Measurements from ENCODE around the gene SREBF1.
A peak's percentile ranks its signal among the peaks of the same experiment; 100 is the strongest.

Gene SREBF1

GRCh38 chr17:17795946-17796786, 40.6 kb downstream of the SREBF1 start:
- no peak for DNase-seq (ENCODE audit: low read depth in 2 of 2)

- DNase-seq (ENCODE audit: low read depth in 2 of 2) = no peak
Measured at GRCh38 chr17:17795296-17795695, 41.5 kb downstream of the SREBF1 start.

DNA sequence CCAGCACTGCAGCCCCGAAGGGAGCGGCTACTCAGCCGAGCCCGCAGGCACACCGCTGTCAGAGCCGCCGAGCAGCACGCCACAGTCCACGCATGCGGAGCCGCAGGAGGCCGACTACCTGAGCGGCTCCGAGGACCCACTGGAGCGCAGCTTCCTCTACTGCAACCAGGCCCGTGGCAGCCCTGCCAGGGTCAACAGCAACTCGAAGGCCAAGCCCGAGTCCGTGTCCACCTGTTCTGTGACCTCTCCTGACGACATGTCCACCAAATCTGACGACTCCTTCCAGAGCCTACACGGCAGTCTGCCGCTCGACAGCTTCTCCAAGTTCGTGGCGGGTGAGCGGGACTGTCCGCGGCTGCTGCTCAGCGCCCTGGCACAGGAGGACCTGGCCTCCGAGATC, 42.4 kb downstream of the SREBF1 start:
- no peak for DNase-seq (ENCODE audit: low read depth in 2 of 2)

DNA sequence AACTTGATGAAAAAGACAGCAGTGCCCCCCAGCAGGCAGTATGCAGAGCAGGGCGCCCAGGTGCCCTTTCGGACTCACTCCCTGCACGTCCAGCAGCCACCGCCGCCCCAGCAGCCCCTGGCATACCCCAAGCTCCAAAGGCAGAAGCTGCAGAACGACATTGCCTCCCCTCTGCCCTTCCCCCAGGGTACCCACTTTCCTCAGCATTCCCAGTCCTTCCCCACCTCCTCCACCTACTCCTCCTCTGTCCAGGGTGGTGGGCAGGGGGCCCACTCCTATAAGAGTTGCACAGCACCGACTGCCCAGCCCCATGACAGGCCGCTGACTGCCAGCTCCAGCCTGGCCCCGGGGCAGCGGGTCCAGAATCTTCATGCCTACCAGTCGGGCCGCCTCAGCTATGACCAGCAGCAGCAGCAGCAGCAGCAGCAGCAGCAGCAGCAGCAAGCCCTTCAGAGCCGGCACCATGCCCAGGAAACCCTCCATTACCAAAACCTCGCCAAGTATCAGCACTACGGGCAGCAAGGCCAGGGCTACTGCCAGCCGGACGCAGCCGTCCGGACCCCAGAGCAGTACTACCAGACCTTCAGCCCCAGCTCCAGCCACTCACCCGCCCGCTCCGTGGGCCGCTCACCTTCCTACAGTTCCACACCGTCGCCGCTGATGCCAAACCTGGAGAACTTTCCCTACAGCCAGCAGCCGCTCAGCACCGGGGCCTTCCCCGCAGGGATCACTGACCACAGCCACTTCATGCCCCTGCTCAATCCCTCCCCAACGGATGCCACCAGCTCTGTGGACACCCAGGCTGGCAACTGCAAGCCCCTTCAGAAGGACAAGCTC, 43.2 kb downstream of the SREBF1 start:
- DNase-seq (ENCODE audit: low read depth in 2 of 2) = no peak

GRCh38 chr17:17792551-17793377, 44.0 kb downstream of the SREBF1 start:
- peak in 1 of 2 donors; percentile 34 for DNase-seq (ENCODE audit: low read depth in 2 of 2)

DNA sequence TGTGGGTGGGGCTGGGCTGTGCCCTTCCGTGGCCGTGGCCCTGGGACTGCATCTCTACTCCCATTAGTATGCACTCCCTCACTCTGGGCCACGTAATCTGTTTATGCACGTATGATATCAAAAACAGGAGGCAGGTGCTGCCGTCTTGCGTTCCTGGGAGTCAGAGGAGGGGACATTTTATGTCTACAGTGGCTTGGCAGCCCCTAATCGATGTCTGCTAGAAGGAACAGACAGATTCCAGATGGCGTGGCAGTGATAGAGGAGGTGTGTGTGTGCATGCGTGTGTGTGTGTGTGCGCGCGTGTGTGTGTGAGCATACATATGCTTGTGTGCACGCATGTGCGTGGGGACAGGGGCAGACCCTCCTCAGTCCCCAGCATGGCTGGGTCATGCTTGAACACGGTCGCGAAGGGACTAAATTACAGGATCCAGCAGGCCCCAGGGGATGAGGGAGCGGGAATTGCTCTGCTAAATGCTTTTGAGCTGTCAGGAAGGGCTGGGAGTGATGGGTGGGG, 44.7 kb downstream of the SREBF1 start:
- DNase-seq (ENCODE audit: low read depth in 2 of 2) = no peak

GRCh38 chr17:17790637-17791464, 45.9 kb downstream of the SREBF1 start:
- no peak for DNase-seq (ENCODE audit: low read depth in 2 of 2)

- DNase-seq (ENCODE audit: low read depth in 2 of 2) = no peak
Measured at GRCh38 chr17:17789828-17790636, 46.8 kb downstream of the SREBF1 start.

- no peak for DNase-seq (ENCODE audit: low read depth in 2 of 2)
Measured at GRCh38 chr17:17789410-17789809, 47.4 kb downstream of the SREBF1 start.

- DNase-seq (ENCODE audit: low read depth in 2 of 2) = no peak
Measured at GRCh38 chr17:17788967-17789366, 47.8 kb downstream of the SREBF1 start.

DNA sequence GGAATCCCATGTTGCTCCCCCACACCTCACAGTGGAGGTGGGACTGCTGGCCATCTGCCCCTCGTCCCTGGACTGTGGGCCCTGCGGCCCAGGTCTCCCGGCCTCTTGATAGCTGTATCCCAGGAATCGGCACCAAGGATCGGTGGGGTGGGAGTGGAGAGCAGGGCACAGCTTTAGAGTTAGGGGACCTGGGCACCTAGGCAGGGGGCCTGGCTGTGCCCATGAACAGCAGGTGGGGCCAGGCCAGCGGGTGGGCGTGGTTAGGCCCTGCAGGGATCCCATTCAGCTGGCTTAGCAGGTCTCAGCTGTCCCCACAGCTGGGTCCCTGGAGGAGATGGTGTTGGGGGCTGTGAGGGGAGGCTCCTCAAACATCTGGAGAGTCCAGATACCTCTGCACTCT, 49.2 kb downstream of the SREBF1 start:
- no peak for DNase-seq (ENCODE audit: low read depth in 2 of 2)

- DNase-seq (ENCODE audit: low read depth in 2 of 2) = no peak
Measured at GRCh38 chr17:17786998-17787397, 49.8 kb downstream of the SREBF1 start.

DNA sequence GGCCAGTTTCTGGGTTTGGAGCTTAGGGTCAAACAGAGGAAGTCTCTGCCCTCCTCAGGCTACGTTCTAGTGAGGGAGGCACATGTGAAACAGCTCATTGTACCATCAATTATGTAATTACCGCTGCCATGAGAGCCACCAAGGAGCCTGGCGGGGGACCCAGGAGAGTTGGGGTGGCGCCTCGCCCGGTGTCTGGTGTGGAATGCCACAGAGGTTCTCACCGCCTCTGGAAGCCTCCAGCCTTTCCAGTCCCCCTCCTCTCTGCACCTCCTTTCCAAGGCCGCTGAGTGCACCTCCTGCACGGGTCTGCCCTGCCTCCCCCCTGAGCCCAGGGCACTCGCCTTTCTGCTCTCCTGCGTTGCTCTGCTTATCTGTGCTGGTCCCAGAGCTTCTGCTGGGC, 51.4 kb downstream of the SREBF1 start:
- no peak for DNase-seq (ENCODE audit: low read depth in 2 of 2)

- DNase-seq (ENCODE audit: low read depth in 2 of 2) = no peak
Measured at GRCh38 chr17:17784657-17785267, 52.0 kb downstream of the SREBF1 start.

GRCh38 chr17:17783825-17784656, 52.7 kb downstream of the SREBF1 start:
- no peak for DNase-seq (ENCODE audit: low read depth in 2 of 2)

- DNase-seq (ENCODE audit: low read depth in 2 of 2) = peak; percentile 29 to 32
Measured at GRCh38 chr17:17783116-17783824, 53.5 kb downstream of the SREBF1 start.

GRCh38 chr17:17782523-17783115, 54.2 kb downstream of the SREBF1 start:
- DNase-seq (ENCODE audit: low read depth in 2 of 2) = no peak
